ENCODE results near the gene S100A1. TPM values are rescaled to one million over a fixed set of nuclear protein-coding genes. Genes with fewer than 3 reads are reported as not detected.

Gene S100A1
- total and polyA plus RNA-seq, 2 of the 13 experiments (the other 11 are each of a cell fraction or from before 2014, with no cell fraction given): 120 to 251 TPM

GRCh38 chr1:153612755-153613331 lies 15.4 kb upstream of the S100A1 start, which contains the start of gene S100A16 (continued):
- no peak for TF ChIP-seq CBX1 (IDR thresholded peaks at IDR 0.05; ENCODE audit: low read depth)
- peak; percentile 77 for TF ChIP-seq ZNF556 (CRISPR knock-in tag; IDR thresholded peaks at IDR 0.05; ENCODE audit: borderline replicate concordance)
- TF ChIP-seq FOXP1 (IDR thresholded peaks at IDR 0.05): no peak
- no peak for TF ChIP-seq FOXP1 (CRISPR knock-in tag; IDR thresholded peaks at IDR 0.05)
- TF ChIP-seq ZNF350 (CRISPR knock-in tag; IDR thresholded peaks at IDR 0.05; ENCODE audit: borderline replicate concordance, low read depth): peak; percentile 44; the same call in 1 of the 2 replicates
- TF ChIP-seq SOX6 (IDR thresholded peaks at IDR 0.05): no peak
- peak; percentile 35; the same call in 1 of the 2 replicates for TF ChIP-seq SOX6 (CRISPR knock-in tag; IDR thresholded peaks at IDR 0.05)
- peak; percentile 71 for TF ChIP-seq UBTF (CRISPR knock-in tag; IDR thresholded peaks at IDR 0.05)
- no peak for TF ChIP-seq GLMP (CRISPR knock-in tag; IDR thresholded peaks at IDR 0.05; ENCODE audit: borderline replicate concordance)
- TF ChIP-seq RARA (CRISPR knock-in tag; IDR thresholded peaks at IDR 0.05): no peak
- peak; percentile 82 for TF ChIP-seq ZFY (CRISPR knock-in tag; IDR thresholded peaks at IDR 0.05)
- no peak for TF ChIP-seq ZMYM3 (CRISPR knock-in tag; IDR thresholded peaks at IDR 0.05)
- no peak for TF ChIP-seq ZUFSP (CRISPR knock-in tag; IDR thresholded peaks at IDR 0.05; ENCODE audit: borderline replicate concordance)
- no peak for TF ChIP-seq ZNF318 (CRISPR knock-in tag; IDR thresholded peaks at IDR 0.05)
- no peak for TF ChIP-seq KLF6 (CRISPR knock-in tag; IDR thresholded peaks at IDR 0.05)
- no peak for TF ChIP-seq RFX3 (CRISPR knock-in tag; IDR thresholded peaks at IDR 0.05)
- TF ChIP-seq MAX (IDR thresholded peaks at IDR 0.05): no peak
- no peak for TF ChIP-seq ZIK1 (CRISPR knock-in tag; IDR thresholded peaks at IDR 0.05; ENCODE audit: borderline replicate concordance, low read depth)
